CD4-positive, CD25-positive, alpha-beta regulatory T cell (primary cell): ENCODE data around the gene PIMREG. TPM values are rescaled to one million over a fixed set of nuclear protein-coding genes. Genes with fewer than 3 reads are reported as not detected.
A peak's percentile ranks its signal among the peaks of the same experiment; 100 is the strongest.

Experiments used
- ATAC-seq, 2 donors: fragments of 150-1000 bp; cut with Tn5 transposase; one replicate each; pipeline ENCODE4 v1.10.0; 2021; ENCODE audit warnings: low read depth in 2 of 2, moderate number of reproducible peaks in 2 of 2, moderate library complexity in 1 of 2
- DNase-seq, 3 donors: peaks; one replicate each; pipeline versions ENCODE4 v3.0.0 to v3.0.0-alpha.2; 2012 to 2022; ENCODE audit warnings: mixed read lengths in 1 of 3
- H3K27ac ChIP-seq: one replicate; pipeline ENCODE4 v1.7.0; 2013; ENCODE audit warnings: mild to moderate bottlenecking, low read length; ENCODE audit not compliant: insufficient read depth, poor library complexity, severe bottlenecking
- H3K27me3 ChIP-seq: one replicate; pipeline ENCODE4 v1.7.0; 2013; ENCODE audit warnings: low read length; ENCODE audit not compliant: control insufficient read depth, insufficient read depth
- H3K36me3 ChIP-seq: one replicate; pipeline ENCODE4 v1.7.0; 2013; ENCODE audit warnings: mild to moderate bottlenecking, low read length, moderate library complexity; ENCODE audit not compliant: control insufficient read depth, insufficient read depth
- H3K4me1 ChIP-seq: 2 replicates; pipeline ENCODE4 v1.7.0; 2013; ENCODE audit warnings: mild to moderate bottlenecking, low read length; ENCODE audit not compliant: insufficient read depth, control insufficient read depth, poor library complexity, severe bottlenecking
- H3K4me3 ChIP-seq: one replicate; pipeline ENCODE4 v1.7.0; 2013; ENCODE audit warnings: low read depth, mild to moderate bottlenecking, low read length, moderate library complexity
- H3K9me3 ChIP-seq, 2 experiments: 1 replicate in 1 of 2; 2 replicates in 1 of 2; pipeline ENCODE4 v1.7.0; 2013; ENCODE audit warnings: low read length in 2 of 2, mild to moderate bottlenecking in 1 of 2, moderate library complexity in 1 of 2; ENCODE audit not compliant: control insufficient read depth in 2 of 2
- H3K27ac Mint-ChIP-seq, 3 donors: one replicate each; pipeline ENCODE4 v1.8.0; 2020 to 2022; ENCODE audit warnings: mild to moderate bottlenecking in 3 of 3, mixed read lengths in 3 of 3, moderate library complexity in 2 of 3
- H3K27me3 Mint-ChIP-seq: one replicate; pipeline ENCODE4 v1.8.0; 2022; ENCODE audit warnings: mild to moderate bottlenecking, mixed read lengths
- H3K36me3 Mint-ChIP-seq: one replicate; pipeline ENCODE4 v1.8.0; 2020; ENCODE audit warnings: mixed read lengths
- H3K4me1 Mint-ChIP-seq, 4 donors: one replicate each; pipeline ENCODE4 v1.8.0; 2020 to 2022; ENCODE audit warnings: mixed read lengths in 4 of 4, mild to moderate bottlenecking in 1 of 4
- H3K4me3 Mint-ChIP-seq, 4 donors: one replicate each; pipeline ENCODE4 v1.8.0; 2020 to 2022; ENCODE audit warnings: mild to moderate bottlenecking in 4 of 4, mixed read lengths in 4 of 4, moderate library complexity in 3 of 4
- H3K9me3 Mint-ChIP-seq, 7 donors: one replicate each; pipeline ENCODE4 v1.8.0; 2020 to 2022; ENCODE audit warnings: mixed read lengths in 7 of 7, mild to moderate bottlenecking in 3 of 7, moderate library complexity in 2 of 7
- polyA plus RNA-seq, 4 donors: library from polyadenylated mRNA; unstranded; fragments of 300-500 nt; fragmentation: Illumina TruSeq; gene quantifications; one replicate each; pipeline ENCODE4 v1.2.3, GENCODE V29; 2021
- total RNA-seq: library from RNA; stranded (reverse); gene quantifications from one replicate; pipeline ENCODE4 v1.2.3, GENCODE V29; 2022

Gene PIMREG
- total and polyA plus RNA-seq, 5 donors from 2014 or later: 0.20 to 0.41 (median 0.34) TPM; not detected in 1

GRCh38 chr17:6464446-6465041, 20.3 kb downstream of the PIMREG start:
- no peaks in the 10 kb centered on the region for H3K27me3 ChIP-seq
- H3K4me3 ChIP-seq: no peak overlapping the region
- DNase-seq (no peak), ATAC-seq (no peak)
- no peaks in the 10 kb centered on the region for H3K36me3 ChIP-seq
- H3K27ac ChIP-seq: no peak overlapping the region
- peak overlapping the region in 1 of 3 donors; percentile 15 for H3K27ac Mint-ChIP-seq
- no peaks in the 10 kb centered on the region for H3K27me3 Mint-ChIP-seq
- no peaks in the 10 kb centered on the region for H3K9me3 Mint-ChIP-seq
- no peaks in the 10 kb centered on the region for H3K36me3 Mint-ChIP-seq
- peaks cover 0 to 6% (median 1%) of the 10 kb centered on the region in 4 donors for H3K4me1 Mint-ChIP-seq
- no peaks in the 10 kb centered on the region for H3K9me3 ChIP-seq
- H3K4me3 Mint-ChIP-seq: no peak overlapping the region
- H3K4me1 ChIP-seq: no peaks in the 10 kb centered on the region

DNA sequence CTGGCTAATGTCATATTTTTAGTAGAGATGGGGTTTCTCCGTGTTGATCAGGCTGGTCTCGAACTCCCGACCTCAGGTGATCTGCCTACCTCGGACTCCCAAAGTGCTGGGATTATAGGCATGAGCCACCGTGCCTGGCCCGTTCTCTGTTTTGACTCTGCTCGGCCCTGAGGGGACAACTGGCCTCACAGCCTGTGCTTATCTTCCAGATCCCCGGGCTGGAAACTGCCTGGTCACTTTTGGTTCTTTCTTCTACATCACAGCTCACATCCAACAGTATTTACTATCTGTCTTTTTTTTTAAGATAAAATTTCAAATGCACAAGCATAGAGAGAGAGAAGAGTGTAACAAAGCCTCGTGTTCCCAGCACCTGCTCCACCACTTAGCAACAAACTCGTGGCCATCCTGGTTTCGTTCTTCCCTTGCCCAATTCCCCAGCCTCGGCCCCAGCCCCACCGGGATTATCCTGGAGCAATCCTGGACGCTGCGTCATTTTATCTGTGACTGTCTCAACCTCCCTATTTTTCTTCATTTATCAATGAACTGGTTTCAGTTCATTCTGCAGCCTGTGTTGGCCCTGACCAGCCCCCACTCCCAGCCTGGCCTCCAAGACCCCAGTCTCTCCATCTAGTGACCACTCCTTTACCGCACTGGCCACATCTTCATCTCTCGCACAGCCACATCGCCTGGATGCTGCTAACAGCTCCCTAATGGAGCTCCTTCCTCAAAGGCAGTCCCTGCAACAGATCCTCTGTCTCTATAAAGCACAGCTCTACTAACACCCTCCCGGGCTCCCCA, 21.1 kb downstream of the PIMREG start:
- no peaks in the 10 kb centered on the region for H3K27me3 Mint-ChIP-seq
- no peaks in the 10 kb centered on the region for H3K9me3 Mint-ChIP-seq
- Histone ChIP-seq H3K27me3 (no peaks in the 10 kb centered on the region), H3K4me1 (no peaks in the 10 kb centered on the region), H3K36me3 (no peaks in the 10 kb centered on the region), H3K4me3 (no peak overlapping the region), H3K27ac (no peak overlapping the region), H3K9me3 (no peaks in the 10 kb centered on the region)
- ATAC-seq (no peak), DNase-seq (no peak)
- peaks cover 0 to 6% (median 0%) of the 10 kb centered on the region in 4 donors for H3K4me1 Mint-ChIP-seq
- H3K36me3 Mint-ChIP-seq: no peaks in the 10 kb centered on the region
- peak overlapping the region; percentile 15 to 26 (median 22) for H3K27ac Mint-ChIP-seq
- H3K4me3 Mint-ChIP-seq: no peak overlapping the region

- no peaks in the 10 kb centered on the region for H3K9me3 Mint-ChIP-seq
- DNase-seq: no peak
- no peak overlapping the region for H3K4me3 Mint-ChIP-seq
- no peak for ATAC-seq
- no peak overlapping the region for H3K27ac ChIP-seq
- H3K9me3 ChIP-seq: no peaks in the 10 kb centered on the region
- H3K36me3 Mint-ChIP-seq: no peaks in the 10 kb centered on the region
- H3K27me3 Mint-ChIP-seq: no peaks in the 10 kb centered on the region
- H3K27ac Mint-ChIP-seq: no peak overlapping the region
- no peak overlapping the region for H3K4me3 ChIP-seq
- no peaks in the 10 kb centered on the region for H3K4me1 Mint-ChIP-seq
- H3K4me1 ChIP-seq: no peaks in the 10 kb centered on the region
- H3K36me3 ChIP-seq: no peaks in the 10 kb centered on the region
- no peaks in the 10 kb centered on the region for H3K27me3 ChIP-seq
These were observed 23.3 kb downstream of the PIMREG start for GRCh38 chr17:6467567-6467966.

GRCh38 chr17:6468051-6468790, 24.0 kb downstream of the PIMREG start:
- no peak overlapping the region for H3K4me3 Mint-ChIP-seq
- DNase-seq (no peak), ATAC-seq (no peak)
- peaks cover 0 to 3% (median under 1%) of the 10 kb centered on the region in 4 donors for H3K4me1 Mint-ChIP-seq
- Histone ChIP-seq H3K4me1 (no peaks in the 10 kb centered on the region), H3K36me3 (no peaks in the 10 kb centered on the region), H3K9me3 (no peaks in the 10 kb centered on the region), H3K27me3 (no peaks in the 10 kb centered on the region), H3K4me3 (no peak overlapping the region), H3K27ac (no peak overlapping the region)
- H3K36me3 Mint-ChIP-seq: no peaks in the 10 kb centered on the region
- no peaks in the 10 kb centered on the region for H3K9me3 Mint-ChIP-seq
- peak overlapping the region in 1 of 3 donors; percentile 10 for H3K27ac Mint-ChIP-seq
- H3K27me3 Mint-ChIP-seq: peaks cover 3% of the 10 kb centered on the region

- Histone ChIP-seq H3K4me1 (no peaks in the 10 kb centered on the region), H3K9me3 (no peaks in the 10 kb centered on the region), H3K27me3 (no peaks in the 10 kb centered on the region), H3K27ac (no peak overlapping the region), H3K4me3 (no peak overlapping the region), H3K36me3 (no peaks in the 10 kb centered on the region)
- Mint-ChIP-seq H3K36me3 (no peaks in the 10 kb centered on the region), H3K9me3 (no peaks in the 10 kb centered on the region), H3K27ac (no peak overlapping the region), H3K4me1 (peaks cover 0 to 5% (median under 1%) of the 10 kb centered on the region in 4 donors), H3K27me3 (peaks cover 4% of the 10 kb centered on the region), H3K4me3 (no peak overlapping the region)
- no peak for ATAC-seq
- DNase-seq: no peak
These were observed 26.0 kb downstream of the PIMREG start for GRCh38 chr17:6470146-6470718.

DNA sequence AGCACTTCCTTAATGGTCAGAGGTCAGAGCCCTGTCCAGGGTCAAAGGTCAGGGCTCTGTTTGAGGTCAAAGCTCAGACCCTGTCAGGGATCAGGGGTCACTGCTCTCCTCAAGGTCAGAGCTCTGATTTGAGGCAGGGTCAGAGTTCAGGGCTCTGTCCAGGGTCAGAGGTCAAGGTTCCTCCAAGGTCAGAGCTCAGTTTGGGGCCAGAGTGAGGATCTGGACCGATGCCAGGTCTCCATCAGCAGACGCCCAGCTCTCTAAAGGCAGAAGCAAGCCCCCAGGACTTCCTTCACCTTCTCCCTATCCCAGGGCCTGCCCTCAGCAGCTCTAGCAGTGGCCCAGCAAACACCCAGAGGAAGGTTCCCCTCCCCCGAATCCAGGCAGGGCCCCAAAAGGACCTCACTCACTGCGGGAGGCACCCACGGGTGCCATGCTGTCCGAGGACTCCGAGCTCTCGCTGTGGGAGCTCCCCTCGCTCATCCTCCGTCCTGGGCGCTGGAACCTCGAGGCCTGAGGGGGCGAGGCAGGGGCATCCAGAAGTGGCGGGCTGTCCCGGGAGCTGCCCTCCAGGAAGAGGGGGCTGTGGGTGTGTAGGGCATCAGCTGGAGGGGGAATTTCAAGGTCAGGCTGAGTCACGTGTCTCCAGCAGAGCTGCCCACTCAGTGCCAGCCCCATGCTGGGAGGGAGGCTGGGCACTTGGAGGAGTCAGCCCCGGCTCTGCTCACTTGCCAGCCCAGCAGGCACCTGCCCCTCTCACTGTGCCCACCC, 26.7 kb downstream of the PIMREG start:
- H3K4me1 Mint-ChIP-seq: peaks cover 0 to 5% (median under 1%) of the 10 kb centered on the region in 4 donors
- H3K4me1 ChIP-seq: no peaks in the 10 kb centered on the region
- no peaks in the 10 kb centered on the region for H3K27me3 ChIP-seq
- DNase-seq: no peak
- no peak for ATAC-seq
- no peaks in the 10 kb centered on the region for H3K36me3 ChIP-seq
- H3K4me3 Mint-ChIP-seq: no peak overlapping the region
- no peak overlapping the region for H3K4me3 ChIP-seq
- no peaks in the 10 kb centered on the region for H3K9me3 ChIP-seq
- peaks cover 4% of the 10 kb centered on the region for H3K27me3 Mint-ChIP-seq
- no peak overlapping the region for H3K27ac ChIP-seq
- no peaks in the 10 kb centered on the region for H3K36me3 Mint-ChIP-seq
- H3K27ac Mint-ChIP-seq: no peak overlapping the region
- no peaks in the 10 kb centered on the region for H3K9me3 Mint-ChIP-seq
